Fibroblast of pulmonary artery (primary cell): ENCODE measurements around the gene KIF13A.

ENCODE experiments used
- DNase-seq: peaks from one replicate; pipeline ENCODE4 v3.0.0-alpha.2; 2010; ENCODE audit warnings: low read depth
- H3K4me3 ChIP-seq: replicated peaks from 2 replicates; pipeline ENCODE4 v1.5.1; 2011; ENCODE audit warnings: low read depth, mild to moderate bottlenecking, control low read depth, low read length, moderate library complexity
- CTCF ChIP-seq: IDR thresholded peaks from 2 replicates; pipeline ENCODE4 v1.5.1; 2011; ENCODE audit warnings: mild to moderate bottlenecking, control low read depth, low read length, inconsistent platforms; ENCODE audit errors: missing control alignments

KIF13A gene

DNA sequence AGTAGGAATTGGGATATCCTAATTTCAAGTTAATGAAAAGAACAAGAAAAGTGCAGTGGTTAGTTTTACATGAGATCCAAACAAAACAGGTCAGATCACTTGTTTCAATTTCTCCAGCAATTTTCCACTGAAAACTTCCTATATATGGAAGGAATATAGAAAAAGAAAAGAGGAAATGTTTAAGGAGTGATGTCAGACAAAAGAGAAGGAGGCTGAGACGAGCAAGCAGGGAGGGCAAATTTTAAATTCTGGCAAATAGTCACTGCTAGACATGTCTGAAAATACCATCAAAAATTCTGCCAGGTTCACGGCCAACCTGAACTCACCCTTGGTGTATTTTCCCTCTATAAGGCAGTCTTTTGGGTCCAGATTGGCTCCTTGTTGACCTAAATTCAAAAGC lies 271.2 kb downstream of the KIF13A start:
- no peak for DNase-seq
- no peak for TF ChIP-seq CTCF
- no peak overlapping the region for H3K4me3 ChIP-seq

DNA sequence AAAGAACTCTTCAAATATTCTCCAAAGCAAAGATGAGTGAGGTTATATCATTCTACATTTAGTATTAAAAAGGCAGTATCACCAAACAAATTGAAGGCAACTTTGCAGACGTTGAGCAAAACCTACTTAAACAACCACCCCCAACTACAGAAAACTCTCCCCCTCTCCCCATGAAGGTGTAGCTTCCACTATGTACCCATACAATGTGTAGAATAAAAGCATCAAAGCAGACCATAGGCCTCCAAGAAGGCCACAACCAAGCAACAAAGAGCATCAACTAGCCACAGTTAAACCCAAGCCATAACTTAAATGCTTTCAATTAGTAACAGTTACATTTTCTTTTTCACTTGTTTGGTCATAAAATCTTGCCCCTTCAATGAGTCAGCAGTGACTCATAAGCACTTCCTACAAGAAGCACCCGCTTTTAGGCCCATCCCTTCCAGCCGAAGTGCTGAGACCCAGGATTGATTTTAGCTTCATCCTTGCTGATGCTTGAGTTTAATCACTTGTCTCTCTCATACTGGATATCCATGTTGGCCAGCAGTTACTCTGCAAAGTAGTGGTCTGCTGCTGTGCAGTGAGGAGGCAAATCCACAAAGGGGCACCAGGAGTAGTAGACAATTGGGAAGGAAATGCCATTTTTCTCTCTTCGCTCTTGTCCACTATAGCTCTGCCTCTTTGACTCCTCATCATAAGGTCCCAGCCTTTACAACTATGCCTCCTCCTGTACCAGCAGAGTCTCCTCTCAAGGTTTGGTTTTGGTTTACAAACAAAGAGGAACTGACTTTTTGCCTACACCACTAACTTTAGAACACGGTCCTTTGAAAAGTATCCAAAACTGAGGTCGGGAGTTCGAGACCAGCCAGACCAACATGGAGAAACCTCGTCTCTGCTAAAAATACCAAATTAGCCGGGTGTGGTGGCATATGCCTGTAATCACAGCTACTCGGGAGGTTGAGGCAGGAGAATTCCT lies 272.3 kb downstream of the KIF13A start:
- H3K4me3 ChIP-seq = no peak overlapping the region
- DNase-seq = peak; percentile 87
- peak; percentile 1 for TF ChIP-seq CTCF

DNA sequence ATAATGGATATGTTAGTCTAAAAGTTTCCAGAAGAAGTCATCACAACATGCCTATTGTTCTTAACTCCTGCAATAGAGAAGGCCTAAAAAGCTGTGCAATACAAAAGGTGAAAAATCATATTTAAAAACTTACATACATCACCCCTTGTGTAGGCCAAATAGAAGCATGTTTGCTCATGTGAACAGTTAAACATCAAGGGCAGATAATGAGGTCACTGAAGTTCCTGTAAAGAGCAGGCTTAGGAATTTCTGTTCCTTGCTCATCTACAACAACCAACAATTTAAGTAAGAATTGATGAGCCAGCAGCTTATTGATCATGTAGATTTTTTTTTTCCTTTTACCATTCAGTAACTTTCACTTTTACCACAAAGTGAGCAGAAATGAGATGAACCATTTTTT lies 273.3 kb downstream of the KIF13A start:
- TF ChIP-seq CTCF = no peak
- no peak for DNase-seq
- H3K4me3 ChIP-seq = no peak overlapping the region

GRCh38 chr6:17712576-17712975 lies 274.9 kb downstream of the KIF13A start:
- TF ChIP-seq CTCF = no peak
- no peak for DNase-seq
- no peak overlapping the region for H3K4me3 ChIP-seq

DNA sequence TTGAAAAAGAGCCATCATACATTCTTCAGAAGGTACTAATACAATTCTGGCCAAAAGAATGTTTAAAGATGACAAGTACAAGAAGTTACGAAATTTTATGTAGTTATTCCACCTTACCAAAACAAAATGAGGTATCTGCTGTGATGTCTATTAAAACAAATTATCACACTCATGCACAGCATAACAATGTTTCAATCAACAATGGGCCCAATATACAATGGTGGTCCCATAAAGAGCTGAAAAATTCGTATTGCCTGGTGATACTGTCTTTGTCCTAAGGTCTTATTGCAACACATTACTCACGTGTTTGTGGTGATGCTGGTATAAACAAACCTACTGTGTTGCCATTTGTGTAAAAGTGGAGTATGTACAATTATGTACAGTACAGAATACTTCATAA lies 277.1 kb downstream of the KIF13A start:
- no peak for TF ChIP-seq CTCF
- peak; percentile 29 for DNase-seq
- no peak overlapping the region for H3K4me3 ChIP-seq

DNA sequence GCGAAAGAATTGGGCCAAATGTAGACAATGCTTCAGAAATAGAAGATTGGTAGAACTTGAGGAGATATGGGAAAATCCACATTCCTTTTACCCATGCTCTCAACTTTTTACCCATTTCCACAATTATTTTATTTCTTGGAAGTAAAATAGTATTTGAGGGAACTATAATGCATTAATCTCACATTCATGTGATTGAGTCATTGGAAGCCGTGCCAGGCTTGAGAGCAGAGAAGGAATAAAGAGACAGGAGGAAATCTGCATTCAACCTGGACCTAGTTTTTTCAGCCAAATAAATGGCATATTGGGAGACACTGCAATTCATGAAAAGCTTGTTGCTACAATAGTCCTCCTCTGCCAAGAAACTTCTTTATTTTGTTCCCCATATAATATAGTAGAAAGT lies 278.0 kb downstream of the KIF13A start:
- no peak for DNase-seq
- TF ChIP-seq CTCF = no peak
- H3K4me3 ChIP-seq = no peak overlapping the region
